HEK293T (cell line): ENCODE data around the gene NFAT5.

Experiments used
- FOXM1 ChIP-seq: fragments of 450-650 bp; IDR thresholded peaks from 2 replicates; pipeline ENCODE4 v1.6.1; 2017; ENCODE audit warnings: mild to moderate bottlenecking, borderline replicate concordance
- LEF1 ChIP-seq: fragments of 450-650 bp; IDR thresholded peaks from 2 replicates; pipeline ENCODE4 v1.6.1; 2017; ENCODE audit warnings: mild to moderate bottlenecking, borderline replicate concordance

GRCh38 chr16:69593751-69594255 lies 28.0 kb downstream of the NFAT5 start:
- TF ChIP-seq FOXM1 (no peak), LEF1 (no peak)
